Measurements from ENCODE around the gene NCKAP5. TPM values are rescaled to one million over a fixed set of nuclear protein-coding genes. Genes with fewer than 3 reads are reported as not detected.

The NCKAP5 gene
- total RNA-seq, 4 donors from 2014 or later, result 0.55 to 6.6 (median 3.3) TPM; not detected in 1

DNA sequence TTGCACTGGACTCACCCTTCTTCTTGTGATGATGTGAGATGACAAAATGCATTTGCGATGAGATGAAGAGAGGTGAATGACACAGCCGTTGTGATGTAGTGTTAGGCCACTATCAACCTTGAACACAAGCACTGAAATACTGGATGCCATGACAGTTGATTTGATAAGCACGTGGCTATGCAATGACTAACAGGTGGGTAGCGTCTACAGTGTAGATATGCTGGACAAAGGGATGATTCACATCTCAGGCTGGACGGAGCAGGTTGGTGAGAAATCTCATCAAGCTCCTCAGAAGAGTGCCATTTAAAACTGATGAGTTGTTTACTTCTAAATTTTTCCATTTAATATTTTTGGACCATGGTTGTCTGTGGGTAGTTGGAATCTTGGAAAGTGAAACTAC, 522.5 kb downstream of the NCKAP5 start:
- Histone ChIP-seq H3K27me3 (no peaks in the 10 kb centered on the region), H3K4me1 (no peaks in the 10 kb centered on the region), H3K36me3 (no peaks in the 10 kb centered on the region), H3K9me3 (no peaks in the 10 kb centered on the region), H3K27ac (no peak overlapping the region), H3K4me3 (no peak overlapping the region)
- intact Hi-C loops (cut with DNase I; ENCODE audit: low total_unique reads), result no loop called here
- no peak for TF ChIP-seq POLR2A (IDR thresholded peaks at IDR 0.05)
- TF ChIP-seq, protein P1, sequence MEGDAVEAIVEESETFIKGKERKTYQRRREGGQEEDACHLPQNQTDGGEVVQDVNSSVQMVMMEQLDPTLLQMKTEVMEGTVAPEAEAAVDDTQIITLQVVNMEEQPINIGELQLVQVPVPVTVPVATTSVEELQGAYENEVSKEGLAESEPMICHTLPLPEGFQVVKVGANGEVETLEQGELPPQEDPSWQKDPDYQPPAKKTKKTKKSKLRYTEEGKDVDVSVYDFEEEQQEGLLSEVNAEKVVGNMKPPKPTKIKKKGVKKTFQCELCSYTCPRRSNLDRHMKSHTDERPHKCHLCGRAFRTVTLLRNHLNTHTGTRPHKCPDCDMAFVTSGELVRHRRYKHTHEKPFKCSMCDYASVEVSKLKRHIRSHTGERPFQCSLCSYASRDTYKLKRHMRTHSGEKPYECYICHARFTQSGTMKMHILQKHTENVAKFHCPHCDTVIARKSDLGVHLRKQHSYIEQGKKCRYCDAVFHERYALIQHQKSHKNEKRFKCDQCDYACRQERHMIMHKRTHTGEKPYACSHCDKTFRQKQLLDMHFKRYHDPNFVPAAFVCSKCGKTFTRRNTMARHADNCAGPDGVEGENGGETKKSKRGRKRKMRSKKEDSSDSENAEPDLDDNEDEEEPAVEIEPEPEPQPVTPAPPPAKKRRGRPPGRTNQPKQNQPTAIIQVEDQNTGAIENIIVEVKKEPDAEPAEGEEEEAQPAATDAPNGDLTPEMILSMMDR (IDR thresholded peaks at IDR 0.05), result no peak
- DNase-seq, result no peak

DNA sequence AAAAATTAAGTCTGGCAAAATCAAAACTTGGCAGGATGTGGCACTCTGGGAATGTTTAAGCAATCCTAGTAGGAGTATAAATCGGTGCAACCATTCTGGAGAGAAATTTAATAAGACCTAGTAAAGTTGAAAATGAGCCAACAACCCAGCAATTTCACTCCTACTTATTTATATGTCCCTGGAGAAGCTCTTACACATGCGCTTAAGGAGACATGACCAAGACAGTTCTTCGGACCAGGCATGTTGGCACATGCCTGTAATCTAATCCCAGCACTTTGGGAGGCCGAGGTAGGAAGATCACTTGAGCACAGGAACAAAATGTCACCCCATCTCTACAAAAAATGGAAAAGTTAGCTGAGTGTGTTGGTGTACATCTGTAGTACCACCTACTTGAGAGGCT, 523.7 kb downstream of the NCKAP5 start:
- no peak overlapping the region for H3K27ac ChIP-seq
- no peaks in the 10 kb centered on the region for H3K27me3 ChIP-seq
- no peak overlapping the region for H3K4me3 ChIP-seq
- TF ChIP-seq POLR2A (IDR thresholded peaks at IDR 0.05), result no peak
- TF ChIP-seq, protein P1 (IDR thresholded peaks at IDR 0.05), result no peak
- no peaks in the 10 kb centered on the region for H3K9me3 ChIP-seq
- intact Hi-C loops (cut with DNase I; ENCODE audit: low total_unique reads), result no loop called here
- H3K4me1 ChIP-seq, result no peaks in the 10 kb centered on the region
- DNase-seq, result no peak
- H3K36me3 ChIP-seq, result no peaks in the 10 kb centered on the region

DNA sequence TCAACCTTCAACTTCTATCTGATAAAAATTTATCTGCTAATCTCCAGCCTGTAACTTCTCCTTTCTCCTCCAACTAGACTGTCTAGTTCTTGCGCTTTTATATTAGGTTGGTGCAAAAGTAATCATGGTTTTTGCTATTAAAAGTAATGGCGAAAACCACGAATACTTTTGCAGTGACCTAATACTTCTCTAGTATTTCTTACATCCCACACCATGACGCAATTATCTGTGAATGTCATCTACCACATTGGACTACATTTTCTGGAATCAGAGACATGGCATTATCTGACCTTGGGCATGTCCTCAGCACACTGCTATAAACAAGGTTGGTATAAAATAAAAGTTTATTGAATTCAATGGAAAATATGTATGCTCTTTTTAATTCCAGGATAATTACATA, 528.1 kb downstream of the NCKAP5 start:
- Histone ChIP-seq H3K27me3 (no peaks in the 10 kb centered on the region), H3K27ac (no peak overlapping the region), H3K4me3 (no peak overlapping the region), H3K9me3 (no peaks in the 10 kb centered on the region), H3K36me3 (no peaks in the 10 kb centered on the region), H3K4me1 (no peaks in the 10 kb centered on the region)
- TF ChIP-seq POLR2A (IDR thresholded peaks at IDR 0.05), result no peak
- TF ChIP-seq, protein P1 (IDR thresholded peaks at IDR 0.05), result no peak
- intact Hi-C loops (cut with DNase I; ENCODE audit: low total_unique reads), result no loop called here
- DNase-seq, result no peak

- Histone ChIP-seq H3K27ac (no peak overlapping the region), H3K9me3 (no peaks in the 10 kb centered on the region), H3K4me1 (no peaks in the 10 kb centered on the region), H3K36me3 (no peaks in the 10 kb centered on the region), H3K27me3 (no peaks in the 10 kb centered on the region), H3K4me3 (no peak overlapping the region)
- DNase-seq, result no peak
- TF ChIP-seq, protein P1 (IDR thresholded peaks at IDR 0.05), result no peak
- no peak for TF ChIP-seq POLR2A (IDR thresholded peaks at IDR 0.05)
- intact Hi-C loops (cut with DNase I; ENCODE audit: low total_unique reads), result no loop called here
Measured at GRCh38 chr2:133039531-133039930, 528.7 kb downstream of the NCKAP5 start.

- Histone ChIP-seq H3K4me3 (no peak overlapping the region), H3K4me1 (no peaks in the 10 kb centered on the region), H3K27ac (no peak overlapping the region), H3K36me3 (no peaks in the 10 kb centered on the region), H3K27me3 (no peaks in the 10 kb centered on the region), H3K9me3 (no peaks in the 10 kb centered on the region)
- DNase-seq, result no peak
- intact Hi-C loops (cut with DNase I; ENCODE audit: low total_unique reads), result no loop called here
- TF ChIP-seq, protein P1 (IDR thresholded peaks at IDR 0.05), result no peak
- no peak for TF ChIP-seq POLR2A (IDR thresholded peaks at IDR 0.05)
Measured at GRCh38 chr2:133026536-133027177, 541.6 kb downstream of the NCKAP5 start.
